Stimulated activated CD4-positive, alpha-beta T cell treated with anti-CD3 and anti-CD28 coated beads, Interleukin-4, amount 100 ng/mL, for 48 hours (primary cell): ENCODE results near the gene LYRM2.
A peak's percentile ranks its signal among the peaks of the same experiment; 100 is the strongest.

ENCODE experiments used
- DNase-seq, 2 donors: peaks; one replicate each; pipeline ENCODE4 v3.0.0-alpha.2; 2020; ENCODE audit warnings: low read depth in 2 of 2

LYRM2 gene, protein sequence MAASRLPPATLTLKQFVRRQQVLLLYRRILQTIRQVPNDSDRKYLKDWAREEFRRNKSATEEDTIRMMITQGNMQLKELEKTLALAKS

GRCh38 chr6:89638320-89639195, at the start of gene LYRM2:
TSS of gene LYRM2 (minus strand) at chr6:89638747. CDS start at chr6:89638716, 31 bp downstream.
- DNase-seq = peak; percentile 88 to 92

- DNase-seq = no peak
These were observed 49.8 kb upstream of the LYRM2 start for GRCh38 chr6:89688328-89688727.

DNA sequence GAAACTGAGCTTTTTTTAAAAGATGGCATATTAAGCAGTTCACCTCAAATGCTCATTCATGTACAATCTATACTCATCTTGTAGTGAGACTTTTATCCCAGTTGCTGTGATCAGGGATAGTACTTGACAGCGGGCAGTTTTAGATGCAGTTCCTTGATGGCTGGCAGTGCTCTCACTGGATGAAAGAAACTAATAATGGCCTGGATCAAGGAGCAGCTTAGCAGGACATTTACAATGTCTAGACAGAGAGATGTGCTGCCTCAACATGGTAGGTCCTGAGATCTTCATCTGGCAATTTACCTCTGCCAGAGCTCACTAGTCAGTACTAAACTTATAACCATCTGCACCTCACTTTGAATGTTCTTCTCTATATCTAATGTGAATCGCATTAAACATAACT, 46.8 kb upstream of the LYRM2 start:
- no peak for DNase-seq

DNA sequence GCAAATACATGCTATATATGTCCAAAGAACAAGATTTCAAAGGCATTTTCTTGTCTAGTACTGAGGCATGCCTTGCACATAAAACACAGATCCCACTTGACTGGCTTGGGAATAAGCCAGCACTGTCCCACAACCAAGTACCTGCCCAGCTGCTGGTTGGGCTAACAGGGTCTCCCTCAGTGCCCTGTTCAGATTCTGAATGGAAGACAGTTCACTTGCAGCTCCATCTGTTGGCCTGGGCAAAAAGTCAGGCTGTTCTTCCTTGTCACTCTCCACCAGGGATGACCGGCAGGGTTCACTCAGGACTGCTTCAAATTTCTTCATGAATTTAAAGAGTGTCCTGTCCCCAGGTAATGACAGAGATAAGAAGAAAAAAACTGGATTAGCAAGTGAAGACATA, 44.4 kb upstream of the LYRM2 start:
- DNase-seq = no peak

DNA sequence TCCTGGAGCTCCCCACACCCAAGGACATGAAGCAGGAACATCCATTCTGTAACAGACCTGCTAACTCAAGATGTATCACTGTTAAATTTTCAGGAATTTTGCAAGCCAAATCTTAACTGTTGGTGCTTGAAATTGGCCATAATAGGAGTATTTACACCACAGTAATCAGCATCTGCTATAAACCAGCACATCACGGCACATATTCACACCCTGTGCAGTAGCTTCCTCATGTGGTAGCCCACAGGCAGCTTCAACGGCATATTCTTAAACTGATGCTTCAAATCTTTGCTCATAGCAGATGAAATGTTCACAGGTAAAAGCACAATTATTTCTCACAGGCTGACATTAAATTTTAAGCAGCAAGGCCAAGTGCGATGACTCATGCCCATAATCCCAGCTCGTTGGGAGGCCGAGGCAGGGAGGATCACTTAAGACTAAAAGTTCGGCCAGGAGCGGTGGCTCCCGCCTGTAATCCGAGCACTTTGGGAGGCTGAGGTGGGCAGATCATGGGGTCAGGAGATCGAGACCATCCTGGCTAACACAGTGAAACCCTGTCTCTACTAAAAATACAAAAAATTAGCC, 43.5 kb upstream of the LYRM2 start:
- DNase-seq = no peak

DNA sequence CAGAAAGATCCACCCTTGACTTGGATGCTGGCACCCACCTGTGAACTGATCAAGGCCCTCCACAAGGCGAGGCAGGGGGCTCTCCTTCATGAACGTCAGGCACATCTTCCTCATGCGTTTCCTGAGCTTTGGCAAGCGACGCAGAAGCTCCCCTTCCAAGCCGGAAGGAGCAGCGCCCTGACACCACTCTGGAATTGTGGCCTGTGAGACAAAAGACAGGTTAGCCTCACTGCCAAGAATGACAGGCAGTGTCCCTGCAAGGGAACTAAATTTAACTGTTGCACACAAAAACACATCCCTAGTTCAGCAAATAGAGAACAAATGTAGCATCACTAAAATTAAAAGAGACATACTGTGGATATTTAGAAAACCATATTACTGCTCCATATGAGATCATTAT, 42.0 kb upstream of the LYRM2 start:
- no peak for DNase-seq

GRCh38 chr6:89680150-89680549, 41.6 kb upstream of the LYRM2 start:
- no peak for DNase-seq

GRCh38 chr6:89679215-89680120, 40.9 kb upstream of the LYRM2 start:
- no peak for DNase-seq

- no peak for DNase-seq
These were observed 40.0 kb upstream of the LYRM2 start for GRCh38 chr6:89678531-89678930.

- no peak for DNase-seq
These were observed 37.6 kb upstream of the LYRM2 start for GRCh38 chr6:89675949-89676748.

- DNase-seq = no peak
These were observed 32.5 kb upstream of the LYRM2 start for GRCh38 chr6:89670935-89671565.

- no peak for DNase-seq
These were observed 30.5 kb upstream of the LYRM2 start for GRCh38 chr6:89669002-89669401.

GRCh38 chr6:89667872-89668556, 29.5 kb upstream of the LYRM2 start:
- DNase-seq = no peak

DNA sequence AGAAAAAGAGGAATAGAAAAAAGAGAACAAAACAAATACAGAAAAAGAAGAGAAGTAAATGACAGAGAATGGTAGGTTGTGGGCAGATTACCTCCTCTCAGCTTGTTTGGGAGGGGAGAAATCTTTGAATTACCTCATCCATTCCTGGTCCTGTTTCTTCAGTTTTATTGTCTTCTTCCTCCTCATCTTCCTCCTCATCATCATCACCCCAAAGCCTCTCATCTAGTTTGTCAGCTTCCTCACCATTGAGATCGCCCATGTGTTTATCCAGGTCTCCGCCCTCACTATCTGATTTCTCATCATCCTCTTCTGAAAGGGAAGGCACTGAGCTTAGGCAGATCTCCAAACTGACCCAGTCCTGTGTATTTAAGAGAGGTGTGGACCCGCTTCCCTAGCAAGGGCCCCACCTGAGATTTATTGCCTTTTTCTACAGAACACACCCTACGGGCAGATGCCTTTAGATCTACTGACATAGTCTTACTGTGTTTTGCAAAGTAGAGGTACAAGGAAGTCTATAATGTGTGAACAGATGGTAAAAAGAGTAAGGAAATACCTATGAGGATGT, 24.2 kb upstream of the LYRM2 start:
- DNase-seq = no peak

DNA sequence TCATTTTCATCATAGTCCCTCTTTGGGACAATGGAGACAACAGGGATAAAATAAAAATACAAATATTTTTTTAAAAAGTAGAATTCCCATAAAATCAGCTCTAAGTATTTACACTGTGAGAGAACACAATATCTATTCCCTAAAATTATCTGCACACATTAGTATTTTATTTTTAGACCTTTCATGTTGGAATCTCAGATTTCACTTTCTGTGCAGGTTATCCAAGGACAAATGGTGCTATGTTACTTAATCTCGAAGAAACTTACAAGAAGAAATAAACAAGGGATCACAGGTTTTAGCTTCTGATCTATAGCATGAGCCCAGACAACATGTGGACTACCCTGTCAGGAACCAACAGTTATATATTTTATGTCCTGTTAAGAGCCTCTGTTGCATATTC, 23.0 kb upstream of the LYRM2 start:
- no peak for DNase-seq

DNA sequence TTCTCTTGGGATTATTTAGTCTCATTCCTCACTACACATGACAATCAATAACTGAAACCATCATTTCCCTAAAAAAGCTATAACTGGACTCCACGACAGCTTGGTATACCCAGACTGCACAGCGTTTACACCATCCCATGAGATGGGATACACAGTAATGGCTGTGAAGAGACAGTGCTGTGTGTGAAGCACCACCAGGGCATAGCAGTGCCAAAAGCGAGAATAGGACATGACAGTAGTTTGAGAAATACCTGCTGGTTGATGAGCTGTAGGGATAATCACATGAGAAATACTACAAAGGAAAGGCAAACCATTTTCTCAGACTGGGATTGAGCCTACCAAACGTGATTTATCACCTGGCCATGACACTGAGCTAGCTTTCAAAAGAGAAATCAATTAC, 22.4 kb upstream of the LYRM2 start:
- no peak for DNase-seq

GRCh38 chr6:89657445-89658158, 19.1 kb upstream of the LYRM2 start:
- DNase-seq = no peak

GRCh38 chr6:89655122-89655521, 16.6 kb upstream of the LYRM2 start:
- DNase-seq = no peak

DNA sequence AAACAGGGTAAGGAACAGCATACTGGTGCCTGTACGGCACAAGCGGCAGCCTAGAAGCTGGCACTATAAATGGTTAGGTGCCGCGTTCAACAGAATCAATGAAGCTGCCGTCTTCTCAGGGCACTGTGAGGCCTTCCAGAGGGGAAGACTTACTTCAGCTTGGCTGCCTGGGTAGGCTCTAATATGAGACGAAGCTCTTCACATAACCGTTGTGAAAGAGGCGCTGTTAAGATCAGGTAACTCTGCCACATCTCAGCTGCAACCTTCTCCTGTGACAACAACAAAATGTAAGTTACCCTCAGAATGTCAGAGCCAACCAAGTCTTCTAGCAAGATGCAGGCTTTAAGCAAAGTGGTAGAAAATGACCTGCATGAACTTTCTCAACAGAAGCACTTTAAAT, 12.0 kb upstream of the LYRM2 start:
- no peak for DNase-seq
